Measurements from ENCODE around the gene KCNK10.

- TF ChIP-seq CTCF (IDR thresholded peaks at IDR 0.05), result no peak
- no peak for TF ChIP-seq POLR2A (IDR thresholded peaks at IDR 0.05)
Observed at GRCh38 chr14:88166616-88167015, 156.5 kb downstream of the KCNK10 start.
